Stimulated activated CD4-positive, alpha-beta T cell treated with anti-CD3 and anti-CD28 coated beads, Interleukin-4, amount 100 ng/mL, for 48 hours (primary cell): ENCODE data around the gene SNX10.
A peak's percentile ranks its signal among the peaks of the same experiment; 100 is the strongest.

Experiments
- DNase-seq, 2 donors: peaks; one replicate each; pipeline ENCODE4 v3.0.0-alpha.2; 2020; ENCODE audit warnings: low read depth in 2 of 2

The SNX10 gene

DNA sequence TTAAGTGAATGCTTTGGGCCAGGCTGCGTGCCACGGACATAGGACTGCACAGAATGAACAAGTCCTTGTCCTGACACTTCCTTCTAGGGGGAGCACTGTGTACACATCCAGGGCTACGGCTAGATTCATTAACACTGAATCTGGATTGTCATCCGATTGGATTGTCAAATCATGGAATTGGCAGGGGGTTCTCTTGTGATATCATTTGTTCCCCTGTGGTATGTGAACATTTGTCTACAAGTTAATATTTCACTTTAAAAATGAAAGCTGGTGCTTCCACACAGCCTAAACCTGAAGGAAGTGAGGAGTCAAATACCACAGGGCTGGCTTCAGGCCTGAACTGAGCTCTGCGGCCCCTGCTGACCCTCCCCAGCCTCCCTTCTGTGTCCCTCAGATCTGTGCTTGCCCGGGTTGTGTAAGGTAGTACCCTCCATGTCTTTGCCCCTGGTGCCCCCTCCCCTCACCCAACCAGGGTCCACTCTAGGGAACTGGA, 75.6 kb downstream of the SNX10 start:
- no peak for DNase-seq

DNA sequence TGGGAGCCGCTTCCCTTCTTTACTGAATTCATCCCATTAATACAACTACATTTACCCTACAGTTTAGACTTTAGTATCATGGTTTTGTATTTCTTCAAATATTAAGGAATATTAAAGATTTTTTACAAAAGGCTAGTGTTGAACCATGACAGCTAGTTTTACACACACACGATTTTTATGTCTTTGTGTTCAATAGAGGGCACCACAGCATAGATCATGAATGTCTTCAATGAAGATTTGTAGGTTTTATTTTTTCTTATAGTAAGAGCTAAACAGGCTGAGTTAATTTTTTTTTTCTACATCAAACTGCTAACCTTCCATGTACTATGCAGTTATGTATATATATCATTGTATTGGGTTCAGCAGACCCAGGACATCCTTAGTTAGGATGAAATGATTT, 76.9 kb downstream of the SNX10 start:
- no peak for DNase-seq

DNA sequence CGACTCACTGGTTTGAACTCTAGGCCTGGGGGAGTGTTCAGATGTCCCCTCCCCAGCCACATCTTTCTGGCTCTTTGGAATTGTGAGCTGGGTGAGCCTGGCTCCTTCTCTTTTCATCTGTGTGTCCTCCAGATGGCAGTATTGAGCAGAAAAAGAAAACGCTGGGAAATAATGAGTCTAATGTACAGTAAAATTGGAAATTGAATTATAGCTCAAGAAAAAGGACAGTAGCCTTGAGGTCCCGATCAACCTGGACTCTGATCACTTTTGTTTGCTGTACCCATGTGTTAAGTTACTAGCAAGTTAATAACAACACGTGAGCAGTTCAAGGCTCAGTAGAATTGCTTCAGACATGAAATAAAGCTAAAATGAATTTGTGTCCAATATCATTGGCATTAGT, 77.9 kb downstream of the SNX10 start:
- DNase-seq: peak in 1 of 2 donors; percentile 20

DNA sequence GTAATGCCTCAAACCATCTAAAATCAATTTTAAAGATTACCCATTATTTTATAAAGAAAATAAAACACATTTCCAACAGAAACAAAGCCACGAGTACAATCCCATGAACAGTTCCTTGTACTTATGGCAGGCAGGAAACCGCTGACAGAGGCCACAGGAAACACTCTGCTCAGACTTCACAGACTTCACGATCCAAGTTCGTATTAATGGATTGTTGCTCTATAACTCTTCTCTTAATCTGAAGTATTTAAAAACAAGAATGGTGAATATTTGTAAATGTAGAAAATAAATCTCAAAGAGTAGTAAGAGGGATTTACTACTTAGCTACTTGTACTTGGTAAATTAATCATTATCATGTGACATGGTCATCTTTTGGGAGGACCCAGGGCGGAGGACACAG, 78.3 kb downstream of the SNX10 start:
- DNase-seq: no peak

DNA sequence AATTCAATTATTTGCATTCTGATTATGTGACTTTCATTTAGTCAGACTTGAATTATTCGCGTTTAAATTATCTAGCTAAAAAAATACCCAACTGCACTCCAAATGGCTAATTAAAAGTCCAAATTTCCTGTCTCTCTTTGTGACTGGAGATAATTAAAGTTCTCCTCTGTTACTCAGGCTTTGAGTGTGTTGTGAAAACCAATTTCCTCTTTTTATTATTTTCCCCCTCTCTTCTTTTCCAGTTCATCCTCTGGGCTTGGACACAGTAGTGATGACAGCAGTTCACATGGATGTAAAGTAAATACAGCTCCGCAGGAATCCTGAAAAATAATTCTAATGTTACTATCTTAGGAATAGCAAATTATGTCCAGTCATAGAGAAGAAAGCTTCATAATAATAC, 80.6 kb downstream of the SNX10 start:
- DNase-seq: no peak

DNA sequence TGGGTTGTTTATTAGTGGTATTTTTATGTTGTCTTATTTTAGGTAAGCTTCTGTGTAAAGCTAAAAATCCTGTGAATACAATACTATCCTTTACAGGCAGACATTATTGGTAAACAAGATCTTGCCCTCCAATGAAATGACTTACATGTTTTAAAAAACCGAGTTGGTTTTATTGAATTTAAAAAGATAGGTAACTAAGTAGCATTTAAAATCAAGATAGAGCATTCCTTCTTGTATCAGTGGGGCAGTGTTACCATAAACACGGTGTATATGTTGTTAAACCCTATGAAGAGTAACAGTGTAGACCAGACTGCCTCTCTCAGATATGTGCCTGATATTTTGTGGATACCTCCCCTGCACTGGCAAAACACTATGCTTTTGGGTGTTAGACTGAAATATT, 81.0 kb downstream of the SNX10 start:
- no peak for DNase-seq

DNA sequence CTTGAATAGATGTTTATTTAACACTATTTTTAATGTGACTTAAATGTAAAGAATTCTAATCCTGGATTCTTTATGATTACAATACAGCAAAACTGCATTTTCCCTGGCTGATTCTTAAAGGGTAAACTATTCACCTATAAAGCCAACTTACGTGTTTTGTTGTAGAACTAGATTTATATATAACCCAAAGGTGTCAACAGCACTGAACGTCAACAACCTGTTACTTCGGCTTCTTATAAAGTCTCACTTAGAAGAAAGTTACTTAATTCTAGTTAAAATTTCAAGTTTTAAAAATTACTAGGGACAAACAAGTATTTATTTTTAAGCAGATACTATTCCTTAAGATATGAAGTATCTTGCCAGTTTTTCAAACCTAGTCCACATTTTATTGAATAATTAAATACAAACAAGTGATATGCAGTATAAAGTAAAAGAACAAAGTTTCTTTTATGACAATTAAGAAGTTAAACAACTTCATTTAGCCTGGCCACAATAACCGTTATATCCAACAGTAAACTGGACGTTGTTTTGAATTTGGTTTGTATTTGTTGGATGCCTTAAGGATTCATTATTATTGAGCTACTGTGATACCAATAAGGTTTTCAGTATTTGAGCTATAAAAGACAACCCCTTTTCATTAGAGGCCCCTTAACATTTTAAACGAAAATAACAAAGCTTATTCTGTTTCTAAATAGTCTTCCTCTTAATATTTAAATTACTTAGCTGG, 83.1 kb downstream of the SNX10 start:
- no peak for DNase-seq

DNA sequence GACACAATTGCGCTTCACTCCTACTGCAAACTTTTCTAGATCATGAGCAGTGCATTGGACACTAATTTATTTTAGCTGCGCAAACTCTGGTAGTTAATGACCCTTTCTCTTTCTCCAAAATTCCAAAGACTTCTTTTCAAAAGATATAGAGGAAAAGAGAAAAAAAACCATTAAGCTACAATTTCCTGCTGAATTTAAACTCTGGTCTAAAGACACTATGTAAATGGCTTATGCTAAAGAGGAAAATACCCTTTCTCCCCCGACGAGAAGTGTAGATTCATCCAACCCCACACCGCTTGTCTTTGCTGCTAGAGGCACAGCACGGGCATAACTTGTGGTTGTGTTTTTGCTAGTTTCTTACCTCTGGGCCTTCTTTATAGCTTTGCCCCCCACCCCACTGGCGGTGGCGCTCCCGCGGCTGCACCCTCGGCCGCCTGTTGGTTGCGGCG, 84.1 kb downstream of the SNX10 start:
- DNase-seq: no peak

DNA sequence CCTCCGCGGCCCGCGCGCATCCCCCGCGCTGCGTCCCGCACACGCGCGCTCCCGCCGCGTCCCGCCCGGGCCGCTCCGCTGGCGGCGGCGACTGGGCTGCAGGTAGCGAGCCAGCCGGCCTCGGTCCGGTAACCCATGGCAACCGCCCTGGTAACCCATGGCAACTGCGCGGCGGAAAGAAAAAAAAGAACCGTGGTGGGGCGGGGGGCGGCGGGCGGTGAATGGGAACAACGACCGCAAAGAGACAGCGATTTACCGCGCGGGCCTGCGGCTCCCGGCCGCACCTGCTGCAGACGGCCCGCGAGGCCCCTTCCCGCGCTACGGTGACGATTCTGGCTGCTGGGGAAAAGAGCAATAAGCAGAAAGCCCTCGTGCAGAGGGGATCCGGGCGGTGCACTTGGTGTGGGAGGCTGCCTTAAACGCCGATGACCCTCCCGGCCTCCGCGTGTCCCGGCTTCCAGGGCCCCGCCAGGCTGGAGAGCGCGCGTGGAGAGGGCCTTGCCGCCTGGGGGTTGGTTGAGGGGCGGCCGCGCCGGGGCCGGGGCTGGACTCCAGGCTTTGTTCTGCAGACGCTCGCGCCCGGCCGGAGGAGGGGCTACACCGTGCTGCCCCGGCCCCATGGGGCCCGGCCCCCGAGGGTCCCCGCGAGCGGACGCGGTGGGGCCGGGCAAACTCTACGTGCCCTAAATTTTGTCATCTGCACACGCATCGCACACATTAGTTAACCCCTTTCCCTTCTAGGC, 84.7 kb downstream of the SNX10 start:
- peak; percentile 19 to 34 for DNase-seq

DNA sequence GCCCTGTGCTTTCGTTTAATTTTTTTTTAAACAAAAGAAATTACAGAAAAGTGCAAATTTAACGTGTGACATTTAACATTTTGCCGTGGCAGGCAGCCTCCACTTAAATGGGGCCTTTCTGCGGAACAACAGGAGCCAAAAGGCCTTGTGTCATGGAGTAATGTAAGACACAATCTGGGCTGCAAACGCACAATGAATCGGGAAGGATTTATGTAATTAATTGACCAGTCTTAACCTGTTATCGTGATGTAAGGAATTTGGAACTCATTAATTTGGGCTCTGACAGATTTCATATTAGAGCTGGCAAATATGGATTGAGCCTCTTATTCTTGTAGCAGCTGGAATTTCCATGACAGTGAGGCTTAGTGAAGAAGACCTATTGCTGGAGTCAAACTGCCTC, 86.4 kb downstream of the SNX10 start:
- no peak for DNase-seq

DNA sequence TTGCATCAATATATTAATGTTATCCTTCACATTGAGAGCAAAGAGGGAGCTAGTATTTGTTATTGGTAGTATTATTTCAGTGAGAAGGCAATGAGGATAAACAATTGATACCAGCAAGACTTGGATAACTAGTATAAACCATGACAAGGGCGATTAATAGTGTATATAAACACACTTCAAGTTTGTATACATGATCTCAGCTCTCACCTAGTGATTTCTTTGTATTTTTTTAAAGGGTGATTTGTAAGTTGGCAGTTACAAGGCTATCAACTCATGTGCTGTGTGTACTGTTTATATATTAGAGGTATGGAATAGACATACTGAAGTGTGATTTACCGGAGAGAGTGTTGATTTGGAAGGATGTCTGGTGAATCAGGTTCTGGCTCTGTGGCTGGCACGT, 88.0 kb downstream of the SNX10 start:
- DNase-seq: no peak

DNA sequence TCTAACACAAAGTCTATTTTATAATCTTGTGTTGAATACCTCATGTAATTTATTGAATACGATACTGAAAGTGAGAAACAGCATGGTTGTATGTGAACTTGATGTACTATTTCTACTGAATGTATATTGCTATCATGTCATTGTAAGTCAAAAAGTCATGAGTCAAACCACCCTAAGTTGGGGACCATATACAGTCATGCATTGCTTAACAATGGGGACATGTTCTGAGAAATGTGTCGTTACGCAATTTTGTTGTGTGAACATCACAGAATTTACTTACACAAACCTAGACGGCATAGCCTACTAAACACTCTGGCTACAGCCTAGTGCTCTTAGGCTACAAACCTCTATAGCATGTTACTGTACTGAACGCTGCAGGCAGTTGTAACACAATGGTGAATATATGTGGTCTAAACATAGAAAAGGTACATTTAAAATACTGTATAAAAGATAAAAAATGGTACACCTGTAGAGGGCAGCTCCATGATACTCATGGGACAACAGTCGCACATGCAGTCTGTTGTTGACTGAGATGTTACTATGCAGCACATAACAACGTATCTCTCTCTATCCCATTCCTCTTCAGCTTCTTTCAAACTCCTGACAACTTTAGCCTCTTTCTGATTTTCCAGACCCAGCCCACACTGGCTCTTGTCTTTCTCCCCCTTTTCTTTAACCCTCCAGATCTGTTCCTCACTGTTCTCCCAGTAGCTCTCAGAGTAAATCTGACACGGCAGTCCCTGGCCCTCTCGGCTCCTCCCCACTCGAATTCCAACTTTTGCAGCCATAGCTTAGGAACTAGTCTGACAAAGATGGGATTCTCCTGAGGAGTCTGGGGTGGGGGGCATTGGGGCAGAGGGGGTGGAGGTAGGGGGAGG, 90.1 kb downstream of the SNX10 start:
- DNase-seq: no peak

DNA sequence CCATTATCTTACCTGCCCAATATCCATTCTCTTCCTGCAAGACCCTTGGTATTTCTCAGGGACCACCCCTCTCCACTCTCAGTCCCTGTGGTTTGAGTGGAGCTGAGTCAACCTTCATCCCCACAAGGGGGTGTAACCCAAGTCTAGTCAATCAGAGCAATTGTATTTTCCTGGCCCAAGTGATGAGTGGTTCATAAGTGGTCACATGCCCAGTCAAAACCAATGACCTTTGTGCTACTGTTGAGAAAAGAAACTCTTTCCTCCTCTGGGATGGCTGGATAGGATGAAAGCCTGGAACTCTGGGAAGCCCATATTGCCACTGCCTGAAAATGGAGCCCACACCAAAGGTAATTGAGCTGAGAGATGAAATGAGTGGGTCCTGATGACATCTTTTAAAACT, 93.6 kb downstream of the SNX10 start:
- no peak for DNase-seq

DNA sequence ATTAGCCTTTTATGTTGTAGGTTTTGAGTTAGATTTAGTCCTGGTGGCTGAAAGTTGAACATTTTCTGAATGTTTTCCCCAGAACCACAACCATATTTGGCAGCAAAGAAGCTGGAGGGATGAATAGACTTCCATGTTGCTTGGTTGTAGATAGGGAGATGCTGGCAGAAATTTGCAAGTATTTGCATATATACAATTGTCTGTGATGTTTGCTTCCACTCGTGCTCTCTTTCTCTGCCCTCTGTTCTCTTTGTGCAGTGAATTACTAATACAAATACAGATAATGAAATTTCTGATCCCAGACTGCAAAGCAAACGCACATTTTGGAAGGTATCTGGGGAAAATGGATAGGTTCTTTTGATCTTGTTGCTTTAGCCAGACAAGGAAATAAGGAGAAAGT, 96.1 kb downstream of the SNX10 start:
- DNase-seq: no peak

DNA sequence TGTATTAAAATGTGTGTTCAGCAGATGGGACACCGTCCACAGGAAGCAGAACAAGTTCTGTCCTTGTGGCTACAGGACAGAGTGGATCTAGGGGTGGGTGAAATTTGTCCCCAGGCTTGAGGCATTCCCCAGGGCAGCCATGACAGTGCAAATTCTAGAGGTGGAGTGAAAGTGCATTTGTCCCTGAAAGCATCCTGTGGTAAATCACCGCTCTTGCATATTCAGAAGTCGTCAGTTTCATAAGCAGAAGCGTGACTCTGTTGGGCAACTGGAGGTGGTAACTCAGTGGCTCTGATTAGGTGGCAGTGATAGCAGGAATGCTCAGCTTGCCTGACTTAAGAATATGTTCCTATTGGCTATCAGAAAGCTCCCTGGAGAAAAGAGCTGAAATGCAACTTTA, 96.6 kb downstream of the SNX10 start:
- no peak for DNase-seq

DNA sequence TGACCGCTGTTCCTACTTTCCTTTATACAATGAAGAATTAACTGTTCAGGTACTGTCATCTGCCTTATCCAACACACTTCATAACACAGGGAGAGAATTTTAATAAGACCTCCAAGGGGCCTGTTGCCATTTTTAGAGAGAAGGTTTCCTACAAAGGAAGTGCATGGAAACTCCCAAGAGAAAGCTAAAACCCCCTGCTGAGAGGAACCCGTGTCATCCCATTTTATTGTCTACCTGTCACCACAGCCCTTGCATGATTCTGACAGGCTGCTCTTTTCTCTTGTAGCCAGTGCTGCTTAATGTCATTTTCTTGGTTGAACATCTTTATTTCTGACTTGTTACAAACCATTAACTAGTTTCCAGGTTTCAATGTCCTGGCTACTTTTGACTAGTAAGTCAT, 98.4 kb downstream of the SNX10 start:
- no peak for DNase-seq

DNA sequence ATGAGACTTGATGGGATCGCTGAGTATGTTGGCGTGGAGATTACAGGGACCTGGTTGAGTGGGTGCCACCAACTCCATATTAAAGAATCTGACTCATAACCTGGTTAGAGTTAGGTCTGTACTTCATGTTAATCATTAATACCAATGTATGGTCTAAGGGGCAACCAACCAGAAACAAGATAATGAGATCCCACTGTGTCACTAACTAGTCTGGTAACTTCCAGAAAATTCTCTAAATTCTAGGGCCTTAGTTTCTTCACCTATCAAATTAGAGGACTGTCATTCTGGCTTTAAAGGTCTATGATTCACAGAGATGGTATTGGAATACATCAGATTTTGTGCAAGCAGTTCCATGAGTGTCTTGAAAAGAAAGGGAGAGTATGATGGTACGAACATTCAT, 102.2 kb downstream of the SNX10 start:
- no peak for DNase-seq

DNA sequence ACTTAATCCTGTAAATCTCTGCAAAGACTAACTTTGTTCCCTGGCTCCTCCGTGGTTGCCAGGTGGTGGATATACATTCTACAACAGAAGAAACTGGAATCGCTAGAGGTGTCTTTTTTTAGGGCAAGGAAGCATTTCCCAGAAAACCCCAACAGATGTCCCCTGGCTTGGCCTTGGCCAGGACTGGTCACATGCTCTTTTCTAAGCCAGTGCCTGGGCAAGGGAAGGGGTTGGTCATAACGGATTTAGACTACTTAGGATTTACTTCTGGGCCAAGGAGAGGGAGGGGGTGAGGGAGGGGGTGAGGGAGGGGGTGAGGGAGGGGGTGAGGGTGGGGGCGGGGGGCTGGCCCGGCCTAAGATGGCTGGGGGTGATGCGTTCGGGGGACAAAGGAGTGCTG, 105.7 kb downstream of the SNX10 start:
- no peak for DNase-seq

DNA sequence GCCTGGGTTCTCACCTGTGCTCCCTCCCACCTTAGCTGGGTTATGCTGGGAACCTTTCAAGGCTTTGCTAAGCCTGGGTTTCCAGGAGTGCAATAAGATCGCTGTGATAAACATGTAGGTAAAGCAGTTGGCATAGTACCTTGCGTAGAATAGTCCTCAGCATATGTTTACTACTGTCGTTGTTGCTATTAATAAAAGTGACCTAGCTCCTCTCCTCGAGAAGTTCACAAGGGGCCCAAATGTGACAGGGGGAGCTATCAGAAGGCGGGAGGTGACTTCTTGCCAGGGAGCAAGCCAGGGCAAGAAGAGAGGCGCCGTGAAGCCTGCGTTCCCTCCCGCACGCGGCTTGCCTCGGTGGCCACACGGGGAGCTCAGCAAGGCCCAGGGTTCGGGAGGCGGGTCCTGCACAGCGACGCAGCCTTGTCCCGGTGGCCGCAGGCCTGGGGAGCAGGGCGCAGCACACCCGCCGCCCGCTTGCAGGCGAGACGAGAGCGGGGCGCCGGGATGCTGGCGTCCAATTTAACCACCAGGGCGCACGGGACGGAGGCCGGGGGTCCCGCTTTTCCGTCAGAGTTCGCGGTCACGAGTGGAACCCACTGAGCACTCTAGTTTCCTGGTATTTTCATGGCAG, 106.2 kb downstream of the SNX10 start:
- DNase-seq: peak in 1 of 2 donors; percentile 4

DNA sequence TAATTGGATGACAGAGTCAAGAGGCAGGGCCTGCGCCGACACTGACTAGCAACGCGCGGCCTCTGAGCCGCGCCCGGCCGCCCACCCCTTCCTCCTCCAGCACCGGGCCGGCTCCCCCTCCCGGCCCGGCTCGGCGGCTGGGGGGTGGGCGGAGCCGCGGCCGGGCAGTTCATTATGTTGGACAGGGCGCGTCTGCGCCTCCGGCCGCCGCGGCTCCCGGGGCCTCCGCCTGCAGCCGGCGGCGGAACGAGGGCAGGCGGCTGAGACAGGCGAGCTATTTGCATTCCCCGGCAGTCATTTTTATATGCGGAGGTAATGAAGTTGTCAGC, 106.7 kb downstream of the SNX10 start:
- peak; percentile 21 to 25 for DNase-seq

DNA sequence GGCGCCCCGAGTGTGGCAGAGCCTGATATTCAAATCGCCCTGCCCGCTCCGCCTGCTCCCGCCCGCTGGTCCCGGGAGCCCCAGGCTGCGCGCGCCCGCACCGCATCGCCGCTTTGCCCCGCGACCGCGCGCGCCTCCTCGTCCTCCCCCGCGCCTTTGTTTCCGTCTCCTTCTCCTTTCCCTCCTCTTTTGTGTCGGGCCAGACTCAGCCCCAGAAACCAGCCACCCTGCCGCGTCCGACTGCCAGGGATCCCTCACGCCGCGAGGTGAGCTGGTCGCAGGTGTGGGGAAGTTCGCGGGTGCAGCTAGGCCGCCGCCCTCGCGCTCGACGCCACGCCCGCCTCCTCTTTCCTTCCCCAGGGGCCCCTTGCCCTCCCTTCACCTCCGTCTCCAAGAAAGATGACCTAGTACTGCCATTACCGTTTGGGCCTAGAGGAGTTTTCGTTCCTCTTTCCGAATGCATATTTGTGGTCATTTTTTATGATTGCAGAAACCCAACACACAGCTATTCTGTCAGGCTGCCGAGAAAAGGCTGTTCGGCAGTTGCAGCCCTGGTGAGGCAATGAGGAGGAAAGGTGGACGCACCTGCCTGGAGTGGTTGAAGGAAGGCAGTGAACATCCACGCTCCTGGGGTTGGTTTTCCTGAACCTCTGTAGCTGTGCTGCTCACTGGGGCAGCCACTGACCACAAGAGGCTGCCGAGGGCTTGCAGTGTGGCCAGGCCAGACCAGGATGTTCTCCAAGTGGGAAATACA, 107.3 kb downstream of the SNX10 start:
- peak; percentile 15 to 18 for DNase-seq
